HG02852 (cell line): ENCODE measurements around the gene MYBPHL.
"Not testable (repeated sequence)": the region's sequence is repeated elsewhere in the genome, so short reads cannot be mapped to it uniquely, and the experiment has no call there.

ENCODE experiments used
- ATAC-seq: cut with Tn5 transposase; IDR thresholded peaks from one replicate; pipeline ENCODE4 v1.9.1; 2021; ENCODE audit warnings: mild to moderate bottlenecking, moderate library complexity; ENCODE audit not compliant: unreplicated experiment

The MYBPHL gene

GRCh38 chr1:109307274-109308021, 637 bp upstream of the MYBPHL start:
- ATAC-seq: no peak

- not testable (repeated sequence) for ATAC-seq
Observed at GRCh38 chr1:109305991-109306390, 820 bp downstream of the MYBPHL start.

GRCh38 chr1:109304226-109304920, 2.4 kb downstream of the MYBPHL start:
- no peak for ATAC-seq

DNA sequence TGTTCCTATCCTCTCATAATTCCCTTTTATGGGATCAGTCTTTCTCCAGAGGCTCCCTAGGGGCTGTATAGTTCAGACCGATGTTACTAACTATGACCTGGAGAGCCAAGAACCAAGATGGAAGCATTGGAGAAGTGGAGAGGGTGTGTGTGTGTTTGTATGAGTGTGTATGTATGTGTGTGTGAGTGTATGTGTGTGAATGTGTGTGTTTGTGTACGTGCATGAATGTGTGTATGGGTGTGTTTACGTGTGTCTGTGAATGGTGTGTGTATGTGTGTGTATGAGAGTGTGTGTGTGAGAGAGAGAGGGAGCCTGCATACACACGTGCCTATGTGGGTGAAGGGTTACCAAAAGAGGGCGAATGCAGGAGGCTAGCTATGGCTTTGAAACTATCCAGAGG, 4.9 kb downstream of the MYBPHL start:
- no peak for ATAC-seq

- no peak for ATAC-seq
Observed at GRCh38 chr1:109300650-109301151, 6.1 kb downstream of the MYBPHL start.

- no peak for ATAC-seq
Observed at GRCh38 chr1:109299558-109300343, 7.1 kb downstream of the MYBPHL start.

DNA sequence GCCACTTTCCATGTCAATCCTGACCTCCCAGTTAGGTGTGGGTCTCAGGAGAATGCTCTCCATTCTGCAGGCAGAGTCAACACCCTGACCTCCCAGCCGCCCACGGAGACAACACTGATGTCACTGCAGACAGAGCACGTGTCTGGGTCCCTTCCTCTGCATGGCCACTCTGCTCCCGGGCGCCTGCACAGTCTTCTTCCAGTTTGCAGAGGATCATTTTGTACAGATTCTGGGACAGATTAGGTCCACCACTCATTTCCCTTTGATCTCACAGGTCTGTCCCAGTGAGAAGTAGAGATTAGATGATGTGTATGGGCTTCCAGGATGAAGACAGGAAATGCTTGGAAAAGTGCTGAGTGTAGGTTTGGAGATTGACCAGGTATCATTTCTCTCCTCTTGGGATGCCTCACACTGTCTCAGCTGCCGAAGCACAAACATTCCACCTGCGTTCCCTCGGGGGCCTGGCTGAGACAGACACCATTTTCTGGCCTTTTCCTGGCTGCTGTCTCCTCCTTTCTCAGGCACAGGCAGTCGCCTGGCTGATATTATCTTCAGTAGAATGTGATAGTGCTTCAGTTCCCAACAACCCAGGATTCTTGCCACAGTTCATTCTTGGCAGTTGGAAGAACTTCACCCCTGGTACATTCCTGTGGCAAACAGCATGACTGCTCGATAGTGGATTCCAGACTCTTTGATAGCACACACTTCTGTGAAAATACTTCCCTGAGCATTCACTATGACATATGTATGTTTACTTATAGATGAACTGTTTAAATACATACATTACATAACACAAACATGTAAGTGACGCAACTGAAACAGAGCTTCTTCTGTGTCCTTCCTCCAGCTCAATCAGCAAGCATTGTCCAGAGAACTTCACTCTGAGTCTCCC, 7.9 kb downstream of the MYBPHL start:
- ATAC-seq: no peak

GRCh38 chr1:109296782-109297181, 10.0 kb downstream of the MYBPHL start:
- ATAC-seq: no peak

DNA sequence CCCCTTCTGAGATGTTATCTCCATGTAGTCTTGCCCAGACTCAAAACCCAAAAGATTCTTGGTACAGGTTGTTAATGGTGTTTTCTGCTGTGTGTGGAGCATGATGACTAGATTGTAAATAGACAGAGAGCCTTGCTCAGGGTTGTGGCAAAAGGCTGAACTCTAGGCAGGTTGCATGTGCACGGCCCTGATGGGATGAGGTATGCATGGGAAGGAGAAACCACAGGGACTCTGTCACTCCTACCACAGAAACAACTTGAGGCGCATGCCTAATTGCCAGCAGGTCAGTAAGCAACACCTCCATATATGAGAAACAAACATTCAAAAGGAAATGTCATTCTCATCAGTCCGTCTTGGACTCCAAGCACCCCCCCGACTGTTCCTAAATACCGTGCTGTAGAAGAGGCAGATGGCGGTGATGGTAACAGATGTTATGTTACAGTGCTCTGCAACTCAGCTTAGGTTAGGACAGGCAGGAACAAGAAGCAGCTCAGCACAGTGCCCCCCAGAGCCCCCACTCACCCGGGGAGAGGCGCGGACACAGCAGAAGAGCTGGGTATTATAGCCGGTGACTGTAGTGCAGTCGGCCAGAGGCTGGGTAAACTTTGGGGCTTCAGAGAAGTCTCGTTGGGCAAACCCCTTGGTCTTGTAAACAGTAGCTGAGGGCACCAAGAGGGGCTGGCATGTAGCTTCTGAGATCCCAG, 10.9 kb downstream of the MYBPHL start:
- ATAC-seq: no peak

GRCh38 chr1:109294481-109294880, 12.3 kb downstream of the MYBPHL start:
- no peak for ATAC-seq

GRCh38 chr1:109293026-109293425, 13.8 kb downstream of the MYBPHL start:
- no peak for ATAC-seq

DNA sequence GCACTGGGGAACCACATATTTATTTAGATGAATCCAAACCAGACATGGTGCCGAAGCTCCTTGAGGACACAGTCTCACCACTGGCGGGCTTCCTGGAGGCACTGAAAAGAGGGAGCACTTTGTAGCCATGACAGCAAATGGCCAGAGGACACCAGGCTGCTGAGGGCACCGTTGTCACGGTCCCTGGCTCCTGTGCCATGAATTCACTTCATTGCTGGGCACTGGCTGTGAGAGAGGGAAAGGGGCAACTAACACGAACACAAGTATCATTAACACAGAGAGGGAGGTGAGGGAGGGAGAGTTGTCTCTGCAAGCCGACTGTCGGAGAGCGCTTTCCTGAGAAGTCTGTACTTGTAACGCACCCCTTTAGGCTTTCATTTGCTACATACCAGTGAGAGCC, 14.4 kb downstream of the MYBPHL start:
- no peak for ATAC-seq

DNA sequence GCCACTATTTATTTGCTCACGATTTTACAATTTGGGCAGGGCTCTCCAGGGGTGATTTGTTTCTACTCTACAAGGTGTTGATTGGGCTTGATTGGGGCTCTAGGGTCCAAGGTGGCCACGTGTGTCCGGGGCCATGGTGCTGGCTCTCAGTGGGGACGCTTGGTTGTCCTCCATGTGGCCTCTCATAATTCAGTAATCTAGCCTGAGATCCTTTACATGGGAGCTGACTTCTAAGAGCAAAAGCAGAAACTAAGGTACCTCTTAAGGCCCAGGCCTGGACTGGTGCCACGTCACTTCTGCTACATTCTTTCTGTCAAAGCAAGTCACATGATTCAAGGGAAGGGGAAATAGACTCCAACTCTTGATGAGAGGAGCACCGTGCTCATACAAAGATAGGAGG, 15.8 kb downstream of the MYBPHL start:
- no peak for ATAC-seq

- no peak for ATAC-seq
Observed at GRCh38 chr1:109290137-109290536, 16.7 kb downstream of the MYBPHL start.

GRCh38 chr1:109286762-109287161, 20.0 kb downstream of the MYBPHL start:
- not testable (repeated sequence) for ATAC-seq

DNA sequence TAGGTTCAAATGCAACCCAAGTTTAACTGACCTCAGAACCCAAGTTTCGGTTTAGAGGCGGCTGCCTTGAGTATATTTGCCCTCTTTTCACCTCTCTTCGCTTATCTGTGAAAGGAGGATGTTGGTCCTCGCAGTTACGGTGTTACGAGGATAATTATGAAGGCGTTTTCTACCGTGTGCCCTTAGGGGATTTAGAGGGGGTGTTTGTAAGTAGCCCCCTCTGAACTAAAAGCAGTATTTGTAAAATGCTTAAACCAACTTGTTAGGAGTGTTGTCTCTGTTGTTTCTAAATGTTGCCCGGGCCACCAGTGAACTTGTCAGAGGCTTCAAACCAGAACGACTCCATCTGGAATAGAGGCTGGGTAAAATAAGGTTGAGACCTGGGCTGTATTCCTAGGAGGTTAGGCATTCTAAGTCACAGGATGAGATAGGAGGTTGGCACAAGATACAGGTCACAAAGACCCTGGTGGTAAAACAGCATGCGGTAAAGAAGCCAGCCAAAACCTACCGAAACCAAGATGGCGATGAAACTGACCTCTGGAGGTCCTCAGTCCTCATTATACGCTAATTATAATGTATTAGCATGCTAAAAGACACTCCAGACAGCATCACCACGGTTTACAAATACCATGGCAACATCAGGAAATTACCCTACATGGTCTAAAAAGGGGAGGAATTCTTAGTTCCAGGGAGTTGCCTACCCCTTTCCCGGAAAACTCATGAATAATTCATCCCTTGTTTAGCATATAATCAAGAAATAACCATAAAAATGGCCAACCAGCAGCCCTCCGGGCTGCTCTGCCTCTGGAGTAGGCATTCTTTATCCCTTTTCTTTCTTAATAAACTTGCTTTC, 22.8 kb downstream of the MYBPHL start:
- peak; percentile 25 for ATAC-seq

DNA sequence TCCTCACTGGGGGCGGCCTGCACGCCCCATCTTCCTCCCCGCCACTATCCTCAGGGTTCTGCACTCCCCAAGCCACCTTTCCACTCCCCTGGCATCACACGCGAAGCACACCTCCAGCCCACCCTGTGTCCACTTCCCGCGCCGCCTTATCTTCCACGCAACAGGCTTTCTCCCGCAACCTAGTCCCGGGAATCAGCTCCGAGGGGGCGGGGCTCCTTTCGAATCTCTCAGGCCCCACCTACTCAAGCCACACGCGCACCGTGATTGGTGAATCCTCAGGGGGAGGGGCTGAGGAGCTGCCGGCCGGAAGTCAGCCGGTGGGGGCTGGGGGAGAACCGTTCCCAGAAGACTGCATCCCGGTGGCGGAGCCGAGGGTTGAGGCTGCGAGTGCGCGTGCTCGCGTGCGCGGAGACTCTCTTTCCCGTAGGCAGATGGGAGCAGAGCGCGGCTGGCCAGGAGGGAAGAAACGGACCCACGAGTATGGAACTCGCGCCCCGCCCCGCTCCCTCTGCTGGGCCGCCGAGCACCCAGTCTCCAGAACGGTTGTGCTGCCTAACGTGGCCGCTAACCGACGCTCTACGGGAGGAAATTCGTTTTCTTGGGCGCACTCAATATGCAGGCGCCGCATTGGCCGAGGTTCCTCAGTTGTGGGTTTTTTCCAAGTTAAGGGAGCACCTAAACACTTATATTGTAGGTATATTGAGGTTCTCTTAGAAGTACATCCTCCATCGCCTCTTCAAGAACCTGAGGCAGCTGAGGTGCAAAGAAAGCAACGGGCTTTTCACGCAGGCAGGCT, 23.7 kb downstream of the MYBPHL start, which contains the start of gene PSRC1:
TSS of gene PSRC1 (minus strand) at position 194 of the 796 bp plus-strand sequence.
- peak; percentile 98 for ATAC-seq

DNA sequence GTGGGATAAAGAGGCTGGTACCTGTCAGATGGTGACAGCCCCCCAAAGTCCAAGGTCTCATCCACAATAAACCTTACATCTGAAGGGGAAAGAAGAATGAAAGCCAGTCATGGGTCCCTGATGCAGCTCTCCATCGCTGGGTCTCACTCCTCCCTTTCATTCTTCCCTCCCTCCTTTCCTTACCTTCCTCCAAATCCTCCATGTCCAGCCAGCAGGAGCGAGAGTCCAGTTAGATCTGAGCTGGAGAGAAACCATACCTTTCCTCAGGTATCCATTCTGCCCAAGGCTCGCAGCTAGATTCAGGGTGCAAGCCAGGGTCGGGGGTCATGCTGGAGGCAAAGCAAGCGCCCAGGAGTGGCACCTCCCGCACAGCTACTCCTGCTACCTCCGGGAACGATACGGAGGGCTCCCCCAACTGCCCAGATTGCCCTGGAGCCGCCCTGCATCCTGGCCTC, 24.3 kb downstream of the MYBPHL start:
- ATAC-seq: no peak
